Ishikawa (cell line): ENCODE measurements around the gene IL6.

Source experiments
- CEBPB ChIP-seq: IDR thresholded peaks from 2 replicates; pipeline ENCODE4 v1.6.1; 2012
- CREB1 ChIP-seq: IDR thresholded peaks from 2 replicates; pipeline ENCODE4 v1.6.1; 2012; ENCODE audit warnings: low read depth
- EGR1 ChIP-seq: IDR thresholded peaks from 2 replicates; pipeline ENCODE4 v1.6.1; 2012
- EP300 ChIP-seq: IDR thresholded peaks from 2 replicates; pipeline ENCODE4 v1.6.1; 2012; ENCODE audit warnings: borderline replicate concordance
- FOXM1 ChIP-seq: IDR thresholded peaks from 2 replicates; pipeline ENCODE4 v1.6.1; 2012; ENCODE audit warnings: low read depth, borderline replicate concordance
- MAX ChIP-seq: IDR thresholded peaks from 2 replicates; pipeline ENCODE4 v1.6.1; 2012
- NFIC ChIP-seq: IDR thresholded peaks from 2 replicates; pipeline ENCODE4 v1.6.1; 2012
- RAD21 ChIP-seq: IDR thresholded peaks from 2 replicates; pipeline ENCODE4 v1.6.1; 2012; ENCODE audit warnings: low read depth
- TAF1 ChIP-seq: IDR thresholded peaks from 2 replicates; pipeline ENCODE4 v1.6.1; 2012; ENCODE audit warnings: low read depth, mild to moderate bottlenecking
- TCF12 ChIP-seq: IDR thresholded peaks from 2 replicates; pipeline ENCODE4 v1.6.1; 2012; ENCODE audit warnings: low read depth
- TEAD4 ChIP-seq: IDR thresholded peaks from 2 replicates; pipeline ENCODE4 v1.6.1; 2012
- YY1 ChIP-seq: IDR thresholded peaks from 2 replicates; pipeline ENCODE4 v1.6.1; 2012; ENCODE audit warnings: low read depth
- ZBTB7A ChIP-seq: IDR thresholded peaks from 2 replicates; pipeline ENCODE4 v1.6.1; 2012; ENCODE audit warnings: low read depth
- TF ChIP-seq, protein P1 (sequence below): IDR thresholded peaks from 2 replicates; pipeline ENCODE4 v1.6.1; 2012
- TF ChIP-seq, protein P2 (sequence below): IDR thresholded peaks from 2 replicates; pipeline ENCODE4 v1.6.1; 2012; ENCODE audit warnings: low read depth, mild to moderate bottlenecking

Gene IL6

DNA sequence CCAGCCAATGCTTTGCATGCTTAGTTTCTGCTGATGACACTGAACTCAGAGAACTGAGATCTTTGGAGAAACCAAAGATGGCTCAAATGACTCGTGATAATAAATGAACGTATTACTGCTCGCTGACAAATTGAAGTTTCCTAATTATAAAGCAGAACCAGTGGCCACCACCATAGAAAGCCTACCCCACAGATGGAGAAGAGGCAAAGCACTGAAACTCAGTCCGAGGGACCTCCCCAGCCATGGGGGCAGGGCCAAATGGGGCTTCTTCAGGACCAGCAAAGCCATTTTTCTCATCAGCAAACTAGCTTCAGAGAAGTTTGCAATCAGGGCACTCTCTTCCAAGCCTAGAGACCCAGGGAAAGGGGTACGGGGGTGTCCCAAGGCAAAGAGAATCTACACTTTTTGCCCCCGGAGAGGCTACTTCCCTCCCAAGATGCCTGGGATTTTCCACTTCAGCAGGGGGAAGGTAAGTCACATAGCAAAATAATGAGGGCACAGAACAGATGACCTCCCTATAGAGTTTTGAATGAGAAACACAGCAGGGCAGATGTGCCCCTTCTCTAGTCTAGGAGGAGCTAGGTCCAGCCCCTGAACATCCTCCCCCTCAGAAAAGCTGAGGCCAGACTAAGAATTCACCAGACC, 4.3 kb upstream of the IL6 start:
- TF ChIP-seq CEBPB (no peak), CREB1 (no peak), YY1 (no peak), EP300 (no peak)
- TF ChIP-seq, protein P1, sequence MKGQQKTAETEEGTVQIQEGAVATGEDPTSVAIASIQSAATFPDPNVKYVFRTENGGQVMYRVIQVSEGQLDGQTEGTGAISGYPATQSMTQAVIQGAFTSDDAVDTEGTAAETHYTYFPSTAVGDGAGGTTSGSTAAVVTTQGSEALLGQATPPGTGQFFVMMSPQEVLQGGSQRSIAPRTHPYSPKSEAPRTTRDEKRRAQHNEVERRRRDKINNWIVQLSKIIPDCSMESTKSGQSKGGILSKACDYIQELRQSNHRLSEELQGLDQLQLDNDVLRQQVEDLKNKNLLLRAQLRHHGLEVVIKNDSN, result no peak

- no peak for TF ChIP-seq CEBPB
- no peak for TF ChIP-seq MAX
- TF ChIP-seq TAF1, result no peak
- TF ChIP-seq YY1, result no peak
- TF ChIP-seq, protein P1, result no peak
- no peak for TF ChIP-seq ZBTB7A
- no peak for TF ChIP-seq EGR1
- no peak for TF ChIP-seq CREB1
- no peak for TF ChIP-seq TCF12
- no peak for TF ChIP-seq NFIC
Measured at GRCh38 chr7:22723181-22723601, 3.8 kb upstream of the IL6 start.

DNA sequence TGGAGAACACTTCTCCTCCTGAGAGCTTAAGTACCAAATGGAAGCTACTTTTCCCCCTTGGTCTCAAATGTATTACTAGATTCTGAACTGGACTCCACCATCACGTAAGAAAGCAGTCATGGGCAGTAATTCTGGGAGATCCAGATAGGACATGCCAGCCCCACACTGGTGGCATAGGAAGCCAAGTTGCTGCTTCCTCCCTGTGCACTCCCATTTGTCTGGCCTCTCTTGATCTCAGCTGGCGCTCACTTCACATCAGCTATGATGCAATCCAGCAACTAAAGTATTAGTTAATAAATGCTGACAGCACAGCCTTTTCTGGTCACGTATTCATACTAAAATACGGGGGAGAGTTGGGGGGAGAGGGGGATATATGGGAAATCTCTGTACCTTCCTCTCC, 3.4 kb upstream of the IL6 start:
- no peak for TF ChIP-seq MAX
- no peak for TF ChIP-seq CREB1
- TF ChIP-seq NFIC, result no peak
- no peak for TF ChIP-seq TCF12
- no peak for TF ChIP-seq ZBTB7A
- no peak for TF ChIP-seq TEAD4
- TF ChIP-seq RAD21, result no peak
- TF ChIP-seq TAF1, result no peak
- TF ChIP-seq FOXM1, result no peak
- TF ChIP-seq EP300, result no peak
- TF ChIP-seq, protein P1, result no peak
- TF ChIP-seq YY1, result no peak
- TF ChIP-seq EGR1, result no peak
- TF ChIP-seq, protein P2, sequence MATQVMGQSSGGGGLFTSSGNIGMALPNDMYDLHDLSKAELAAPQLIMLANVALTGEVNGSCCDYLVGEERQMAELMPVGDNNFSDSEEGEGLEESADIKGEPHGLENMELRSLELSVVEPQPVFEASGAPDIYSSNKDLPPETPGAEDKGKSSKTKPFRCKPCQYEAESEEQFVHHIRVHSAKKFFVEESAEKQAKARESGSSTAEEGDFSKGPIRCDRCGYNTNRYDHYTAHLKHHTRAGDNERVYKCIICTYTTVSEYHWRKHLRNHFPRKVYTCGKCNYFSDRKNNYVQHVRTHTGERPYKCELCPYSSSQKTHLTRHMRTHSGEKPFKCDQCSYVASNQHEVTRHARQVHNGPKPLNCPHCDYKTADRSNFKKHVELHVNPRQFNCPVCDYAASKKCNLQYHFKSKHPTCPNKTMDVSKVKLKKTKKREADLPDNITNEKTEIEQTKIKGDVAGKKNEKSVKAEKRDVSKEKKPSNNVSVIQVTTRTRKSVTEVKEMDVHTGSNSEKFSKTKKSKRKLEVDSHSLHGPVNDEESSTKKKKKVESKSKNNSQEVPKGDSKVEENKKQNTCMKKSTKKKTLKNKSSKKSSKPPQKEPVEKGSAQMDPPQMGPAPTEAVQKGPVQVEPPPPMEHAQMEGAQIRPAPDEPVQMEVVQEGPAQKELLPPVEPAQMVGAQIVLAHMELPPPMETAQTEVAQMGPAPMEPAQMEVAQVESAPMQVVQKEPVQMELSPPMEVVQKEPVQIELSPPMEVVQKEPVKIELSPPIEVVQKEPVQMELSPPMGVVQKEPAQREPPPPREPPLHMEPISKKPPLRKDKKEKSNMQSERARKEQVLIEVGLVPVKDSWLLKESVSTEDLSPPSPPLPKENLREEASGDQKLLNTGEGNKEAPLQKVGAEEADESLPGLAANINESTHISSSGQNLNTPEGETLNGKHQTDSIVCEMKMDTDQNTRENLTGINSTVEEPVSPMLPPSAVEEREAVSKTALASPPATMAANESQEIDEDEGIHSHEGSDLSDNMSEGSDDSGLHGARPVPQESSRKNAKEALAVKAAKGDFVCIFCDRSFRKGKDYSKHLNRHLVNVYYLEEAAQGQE, result no peak
- no peak for TF ChIP-seq CEBPB

DNA sequence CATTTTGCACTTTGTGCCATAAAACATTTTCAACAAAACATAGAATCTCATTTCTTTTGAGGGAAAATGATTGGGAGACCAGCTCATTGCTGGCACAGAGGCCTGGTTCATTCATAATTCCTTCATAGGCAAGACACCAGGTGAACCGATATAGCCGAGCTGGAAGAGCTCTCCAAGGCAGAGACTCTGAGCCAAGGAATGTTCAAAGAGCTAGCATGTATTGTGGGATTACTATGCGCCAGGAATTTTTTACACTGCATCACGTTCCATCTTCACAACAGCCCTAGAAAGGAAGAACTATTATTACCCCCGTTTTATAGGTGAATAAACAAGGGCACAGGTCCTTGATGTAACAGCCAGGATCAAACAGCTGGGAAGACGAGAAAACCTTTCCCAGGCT, 2.1 kb upstream of the IL6 start:
- TF ChIP-seq RAD21 (no peak), FOXM1 (no peak)

DNA sequence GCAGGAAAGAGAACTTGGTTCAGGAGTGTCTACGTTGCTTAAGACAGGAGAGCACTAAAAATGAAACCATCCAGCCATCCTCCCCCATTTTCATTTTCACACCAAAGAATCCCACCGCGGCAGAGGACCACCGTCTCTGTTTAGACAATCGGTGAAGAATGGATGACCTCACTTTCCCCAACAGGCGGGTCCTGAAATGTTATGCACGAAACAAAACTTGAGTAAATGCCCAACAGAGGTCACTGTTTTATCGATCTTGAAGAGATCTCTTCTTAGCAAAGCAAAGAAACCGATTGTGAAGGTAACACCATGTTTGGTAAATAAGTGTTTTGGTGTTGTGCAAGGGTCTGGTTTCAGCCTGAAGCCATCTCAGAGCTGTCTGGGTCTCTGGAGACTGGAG, 1.4 kb upstream of the IL6 start:
- TF ChIP-seq MAX (no peak), CEBPB (no peak), RAD21 (no peak), YY1 (no peak), TCF12 (no peak), TAF1 (no peak), NFIC (no peak), CREB1 (no peak), EP300 (no peak), EGR1 (no peak), ZBTB7A (no peak)
- TF ChIP-seq, protein P1, result no peak

DNA sequence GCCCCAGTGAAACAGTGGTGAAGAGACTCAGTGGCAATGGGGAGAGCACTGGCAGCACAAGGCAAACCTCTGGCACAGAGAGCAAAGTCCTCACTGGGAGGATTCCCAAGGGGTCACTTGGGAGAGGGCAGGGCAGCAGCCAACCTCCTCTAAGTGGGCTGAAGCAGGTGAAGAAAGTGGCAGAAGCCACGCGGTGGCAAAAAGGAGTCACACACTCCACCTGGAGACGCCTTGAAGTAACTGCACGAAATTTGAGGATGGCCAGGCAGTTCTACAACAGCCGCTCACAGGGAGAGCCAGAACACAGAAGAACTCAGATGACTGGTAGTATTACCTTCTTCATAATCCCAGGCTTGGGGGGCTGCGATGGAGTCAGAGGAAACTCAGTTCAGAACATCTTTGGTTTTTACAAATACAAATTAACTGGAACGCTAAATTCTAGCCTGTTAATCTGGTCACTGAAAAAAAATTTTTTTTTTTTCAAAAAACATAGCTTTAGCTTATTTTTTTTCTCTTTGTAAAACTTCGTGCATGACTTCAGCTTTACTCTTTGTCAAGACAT, 574 bp upstream of the IL6 start:
- TF ChIP-seq MAX, result peak; percentile 67; the same call in 1 of the 2 replicates
- TF ChIP-seq NFIC, result no peak
- TF ChIP-seq ZBTB7A, result 0 out of 2 replicates have a peak, but pooled peaks have one; percentile 6
- TF ChIP-seq, protein P1, result no peak
- TF ChIP-seq RAD21, result peak; percentile 80
- peak; percentile 32; the same call in 1 of the 2 replicates for TF ChIP-seq TEAD4
- no peak for TF ChIP-seq YY1
- TF ChIP-seq, protein P2, result no peak
- TF ChIP-seq CREB1, result no peak
